ENCODE measurements around the gene CAB39L.

The CAB39L gene

DNA sequence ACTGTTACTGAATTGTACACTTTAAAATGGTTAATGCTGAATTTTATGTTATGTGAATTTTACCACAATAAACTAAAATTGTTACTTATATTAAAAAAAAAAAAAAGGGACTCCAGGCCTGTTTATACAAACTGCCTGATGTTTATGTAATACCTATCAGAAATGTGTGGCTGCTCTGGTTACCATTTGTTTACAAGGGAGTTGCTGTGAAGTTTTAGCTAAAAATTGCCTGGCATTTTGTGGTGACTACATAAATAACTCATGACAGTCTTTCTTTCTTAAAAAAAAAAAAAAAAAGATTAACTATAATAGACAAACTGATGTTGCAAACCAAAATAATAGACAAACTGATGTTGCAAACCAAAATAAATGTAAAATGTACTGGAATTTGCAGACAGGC is 124.3 kb downstream of the CAB39L start:
- no peak overlapping the region for H3K18ac ChIP-seq (ENCODE audit: low read depth in 1 of 2, low read length in 2 of 2)

DNA sequence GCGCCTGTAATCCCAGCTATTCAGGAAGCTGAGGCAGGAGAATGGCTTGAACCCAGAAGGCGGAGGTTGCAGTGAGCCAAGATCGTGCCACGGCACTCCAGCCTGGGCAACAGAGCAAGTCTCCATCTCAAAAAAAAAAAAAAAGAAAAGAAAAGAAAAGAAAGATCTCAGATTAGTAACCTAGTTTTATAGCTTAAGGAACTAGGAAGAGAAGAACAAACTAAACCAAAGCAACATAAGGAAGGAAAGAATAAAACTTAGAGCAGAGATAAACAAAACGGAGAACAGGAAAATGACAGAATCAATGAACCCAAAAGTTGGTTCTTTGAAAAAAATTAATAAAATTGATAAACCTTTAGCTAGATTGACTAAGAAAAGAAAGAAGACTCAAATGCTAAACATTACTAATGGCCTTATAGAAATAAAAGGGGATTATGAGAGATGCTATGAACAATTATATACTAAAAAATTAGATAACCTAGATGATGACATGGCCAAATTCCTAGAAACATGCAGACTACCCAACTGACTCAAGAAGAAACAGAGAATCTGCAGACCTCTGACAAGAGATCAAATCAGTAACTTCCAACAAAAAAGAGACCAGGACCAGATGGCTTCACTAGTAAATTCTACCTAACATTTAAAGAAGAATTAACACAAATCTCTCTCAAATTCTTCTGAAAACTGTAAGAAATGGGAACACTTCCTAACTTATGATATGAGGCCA is 127.9 kb downstream of the CAB39L start:
- Histone ChIP-seq H3K9ac (ENCODE audit: low read length) (no peak overlapping the region), H2BK12ac (ENCODE audit: low read length in 2 of 2) (no peak overlapping the region), H2BK15ac (ENCODE audit: low read depth, poor library complexity, severe bottlenecking) (no peak overlapping the region), H4K91ac (ENCODE audit: low read length) (no peak overlapping the region), H3K27ac (ENCODE audit: low read length, poor library complexity, severe bottlenecking) (no peak overlapping the region), H3K23ac (ENCODE audit: low read length in 2 of 2) (no peak overlapping the region), H3K36me3 (ENCODE audit: control insufficient read depth in 1 of 2, insufficient read depth in 2 of 2, low read depth in 1 of 2, low read length in 2 of 2) (no peaks in the 10 kb centered on the region), H2AFZ (ENCODE audit: low read depth, low read length) (no peak overlapping the region), H3K79me1 (replicated peaks; ENCODE audit: low read length, poor library complexity, severe bottlenecking) (no peaks in the 10 kb centered on the region), H3K14ac (ENCODE audit: low read length in 2 of 2) (no peak overlapping the region), H3K4me2 (ENCODE audit: low read length, poor library complexity, severe bottlenecking) (no peak overlapping the region), H4K8ac (ENCODE audit: low read length) (no peak overlapping the region), H2AK5ac (ENCODE audit: low read length, severe bottlenecking) (no peak overlapping the region), H3K4ac (ENCODE audit: low read depth in 1 of 2, low read length in 2 of 2) (no peak overlapping the region), H3K27me3 (ENCODE audit: control insufficient read depth in 1 of 2, insufficient read depth in 1 of 2, low read length in 2 of 2) (no peaks in the 10 kb centered on the region), H3K4me1 (ENCODE audit: control insufficient read depth, insufficient read depth, low read depth, low read length) (peaks cover 9% of the 10 kb centered on the region), H2BK120ac (ENCODE audit: low read depth, low read length) (no peak overlapping the region), H2BK5ac (ENCODE audit: low read depth, low read length, poor library complexity, severe bottlenecking) (no peak overlapping the region), H3K4me3 (ENCODE audit: insufficient read depth in 1 of 2, low read depth in 1 of 2, low read length in 2 of 2) (no peak overlapping the region), H3K18ac (ENCODE audit: low read depth in 1 of 2, low read length in 2 of 2) (no peak overlapping the region), H3K9me3 (ENCODE audit: control insufficient read depth, low read length) (no peaks in the 10 kb centered on the region)
- DNase-seq, result no peak
- 100% methylated on average over 1 of the region's 5 CpGs for WGBS

More for the DNA sequence above, 124.3 kb downstream of the CAB39L start:
- no peak overlapping the region for H3K23ac ChIP-seq (ENCODE audit: low read length in 2 of 2)
- no peak overlapping the region for H2BK15ac ChIP-seq (ENCODE audit: low read depth, poor library complexity, severe bottlenecking)
- H4K91ac ChIP-seq (ENCODE audit: low read length), result no peak overlapping the region
- H2AK5ac ChIP-seq (ENCODE audit: low read length, severe bottlenecking), result no peak overlapping the region
- no peak overlapping the region for H3K4me3 ChIP-seq (ENCODE audit: insufficient read depth in 1 of 2, low read depth in 1 of 2, low read length in 2 of 2)
- H3K27me3 ChIP-seq (ENCODE audit: control insufficient read depth in 1 of 2, insufficient read depth in 1 of 2, low read length in 2 of 2), result no peaks in the 10 kb centered on the region
- H4K8ac ChIP-seq (ENCODE audit: low read length), result no peak overlapping the region
- peaks cover 0 to 3% of the 10 kb centered on the region in 2 experiments for H3K36me3 ChIP-seq (ENCODE audit: control insufficient read depth in 1 of 2, insufficient read depth in 2 of 2, low read depth in 1 of 2, low read length in 2 of 2)
- H2BK12ac ChIP-seq (ENCODE audit: low read length in 2 of 2), result no peak overlapping the region
- H3K9me3 ChIP-seq (ENCODE audit: control insufficient read depth, low read length), result no peaks in the 10 kb centered on the region
- H3K14ac ChIP-seq (ENCODE audit: low read length in 2 of 2), result no peak overlapping the region
- DNase-seq, result peak; percentile 74
- H3K4ac ChIP-seq (ENCODE audit: low read depth in 1 of 2, low read length in 2 of 2), result no peak overlapping the region
- no peaks in the 10 kb centered on the region for H3K79me1 ChIP-seq (replicated peaks; ENCODE audit: low read length, poor library complexity, severe bottlenecking)
- peak overlapping the region; percentile 1 for H3K9ac ChIP-seq (ENCODE audit: low read length)
- peaks cover 2% of the 10 kb centered on the region for H3K4me1 ChIP-seq (ENCODE audit: control insufficient read depth, insufficient read depth, low read depth, low read length)
- H2BK120ac ChIP-seq (ENCODE audit: low read depth, low read length), result no peak overlapping the region
- H2BK5ac ChIP-seq (ENCODE audit: low read depth, low read length, poor library complexity, severe bottlenecking), result no peak overlapping the region
- H2AFZ ChIP-seq (ENCODE audit: low read depth, low read length), result no peak overlapping the region
- no peak overlapping the region for H3K4me2 ChIP-seq (ENCODE audit: low read length, poor library complexity, severe bottlenecking)
- no peak overlapping the region for H3K27ac ChIP-seq (ENCODE audit: low read length, poor library complexity, severe bottlenecking)

DNA sequence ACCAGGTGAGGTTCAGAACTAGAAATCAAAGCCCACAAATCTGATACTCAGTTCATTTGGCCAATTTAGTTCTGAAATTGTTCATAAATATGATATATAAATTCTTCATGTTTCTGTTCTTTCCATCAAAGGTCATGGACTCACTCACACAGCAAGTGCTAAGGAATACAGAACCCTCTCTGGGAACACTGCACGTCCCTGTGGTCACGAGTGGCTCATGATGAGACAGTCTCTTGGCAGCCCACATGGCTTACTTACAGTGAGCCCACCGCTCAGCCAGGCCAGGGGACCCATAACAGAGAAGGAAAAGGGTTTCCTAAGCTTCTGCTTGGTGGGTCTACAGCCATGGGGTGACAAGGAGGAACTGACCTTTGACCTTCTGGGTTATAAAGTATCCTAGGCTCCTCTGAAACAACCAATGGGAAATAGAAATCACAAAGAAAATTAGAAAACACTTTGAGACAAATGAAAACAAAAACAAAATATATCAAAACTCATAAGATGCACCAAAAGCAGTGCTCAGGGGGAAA is 128.8 kb downstream of the CAB39L start:
- no peak overlapping the region for H3K4me3 ChIP-seq (ENCODE audit: insufficient read depth in 1 of 2, low read depth in 1 of 2, low read length in 2 of 2)
- no peaks in the 10 kb centered on the region for H3K36me3 ChIP-seq (ENCODE audit: control insufficient read depth in 1 of 2, insufficient read depth in 2 of 2, low read depth in 1 of 2, low read length in 2 of 2)
- peak overlapping the region in 1 of 2 experiments; percentile 93 for H3K14ac ChIP-seq (ENCODE audit: low read length in 2 of 2)
- peaks cover 10% of the 10 kb centered on the region for H3K4me1 ChIP-seq (ENCODE audit: control insufficient read depth, insufficient read depth, low read depth, low read length)
- no peaks in the 10 kb centered on the region for H3K9me3 ChIP-seq (ENCODE audit: control insufficient read depth, low read length)
- no peak overlapping the region for H3K23ac ChIP-seq (ENCODE audit: low read length in 2 of 2)
- H4K91ac ChIP-seq (ENCODE audit: low read length), result peak overlapping the region; percentile 92
- no peak overlapping the region for H3K4ac ChIP-seq (ENCODE audit: low read depth in 1 of 2, low read length in 2 of 2)
- no peak overlapping the region for H2BK5ac ChIP-seq (ENCODE audit: low read depth, low read length, poor library complexity, severe bottlenecking)
- DNase-seq, result peak; percentile 54
- H3K9ac ChIP-seq (ENCODE audit: low read length), result peak overlapping the region; percentile 73
- 73% methylated on average over 3 of the region's 3 CpGs for WGBS
- H2BK15ac ChIP-seq (ENCODE audit: low read depth, poor library complexity, severe bottlenecking), result no peak overlapping the region
- no peak overlapping the region for H2AFZ ChIP-seq (ENCODE audit: low read depth, low read length)
- peak overlapping the region; percentile 31 to 45 for H3K18ac ChIP-seq (ENCODE audit: low read depth in 1 of 2, low read length in 2 of 2)
- no peak overlapping the region for H3K4me2 ChIP-seq (ENCODE audit: low read length, poor library complexity, severe bottlenecking)
- peak overlapping the region; percentile 38 to 98 for H2BK12ac ChIP-seq (ENCODE audit: low read length in 2 of 2)
- peak overlapping the region; percentile 54 for H2BK120ac ChIP-seq (ENCODE audit: low read depth, low read length)
- no peaks in the 10 kb centered on the region for H3K79me1 ChIP-seq (replicated peaks; ENCODE audit: low read length, poor library complexity, severe bottlenecking)
- H3K27ac ChIP-seq (ENCODE audit: low read length, poor library complexity, severe bottlenecking), result peak overlapping the region; percentile 39
- H2AK5ac ChIP-seq (ENCODE audit: low read length, severe bottlenecking), result peak overlapping the region; percentile 88
- H4K8ac ChIP-seq (ENCODE audit: low read length), result peak overlapping the region; percentile 68
- no peaks in the 10 kb centered on the region for H3K27me3 ChIP-seq (ENCODE audit: control insufficient read depth in 1 of 2, insufficient read depth in 1 of 2, low read length in 2 of 2)

DNA sequence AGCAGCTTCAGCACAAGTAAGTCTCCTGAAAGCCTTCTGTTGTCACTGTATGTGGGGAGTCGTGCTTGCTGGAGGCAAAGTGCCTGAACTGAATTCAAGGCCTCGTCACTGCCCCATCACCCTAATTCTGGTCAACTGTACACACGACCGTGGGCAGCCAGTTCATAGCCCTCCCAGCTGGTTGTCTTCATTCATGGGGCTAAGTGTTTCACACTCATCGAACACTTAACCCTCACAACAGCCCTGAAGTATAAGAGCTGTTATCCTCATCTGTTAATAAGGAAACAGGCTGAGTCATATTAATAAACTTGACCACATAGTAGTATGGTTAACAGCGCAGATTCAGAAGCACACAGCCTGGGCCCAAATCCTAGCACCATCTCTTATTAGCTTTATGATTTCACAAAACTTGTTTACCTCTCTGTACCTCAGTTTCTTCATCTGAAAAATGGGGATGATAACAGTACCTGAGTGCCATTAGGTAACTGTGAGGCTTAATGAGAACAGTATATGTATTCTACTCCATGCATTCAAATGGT is 129.5 kb downstream of the CAB39L start:
- H2AFZ ChIP-seq (ENCODE audit: low read depth, low read length), result no peak overlapping the region
- no peak overlapping the region for H3K4me2 ChIP-seq (ENCODE audit: low read length, poor library complexity, severe bottlenecking)
- H3K23ac ChIP-seq (ENCODE audit: low read length in 2 of 2), result no peak overlapping the region
- peak overlapping the region in 1 of 2 experiments; percentile 65 for H3K4ac ChIP-seq (ENCODE audit: low read depth in 1 of 2, low read length in 2 of 2)
- no peaks in the 10 kb centered on the region for H3K9me3 ChIP-seq (ENCODE audit: control insufficient read depth, low read length)
- H2BK120ac ChIP-seq (ENCODE audit: low read depth, low read length), result no peak overlapping the region
- WGBS, result 11% methylated on average over 5 of the region's 6 CpGs
- H3K14ac ChIP-seq (ENCODE audit: low read length in 2 of 2), result peak overlapping the region in 1 of 2 experiments; percentile 90
- peak overlapping the region; percentile 8 for H4K91ac ChIP-seq (ENCODE audit: low read length)
- H2AK5ac ChIP-seq (ENCODE audit: low read length, severe bottlenecking), result no peak overlapping the region
- H2BK12ac ChIP-seq (ENCODE audit: low read length in 2 of 2), result peak overlapping the region; percentile 38 to 87
- peaks cover 13% of the 10 kb centered on the region for H3K4me1 ChIP-seq (ENCODE audit: control insufficient read depth, insufficient read depth, low read depth, low read length)
- H3K4me3 ChIP-seq (ENCODE audit: insufficient read depth in 1 of 2, low read depth in 1 of 2, low read length in 2 of 2), result peak overlapping the region in 1 of 2 experiments; percentile 22
- H3K27me3 ChIP-seq (ENCODE audit: control insufficient read depth in 1 of 2, insufficient read depth in 1 of 2, low read length in 2 of 2), result no peaks in the 10 kb centered on the region
- no peaks in the 10 kb centered on the region for H3K79me1 ChIP-seq (replicated peaks; ENCODE audit: low read length, poor library complexity, severe bottlenecking)
- peak overlapping the region; percentile 55 for H4K8ac ChIP-seq (ENCODE audit: low read length)
- H3K9ac ChIP-seq (ENCODE audit: low read length), result peak overlapping the region; percentile 73
- peak overlapping the region; percentile 18 to 81 for H3K18ac ChIP-seq (ENCODE audit: low read depth in 1 of 2, low read length in 2 of 2)
- no peaks in the 10 kb centered on the region for H3K36me3 ChIP-seq (ENCODE audit: control insufficient read depth in 1 of 2, insufficient read depth in 2 of 2, low read depth in 1 of 2, low read length in 2 of 2)
- H3K27ac ChIP-seq (ENCODE audit: low read length, poor library complexity, severe bottlenecking), result peak overlapping the region; percentile 86
- H2BK5ac ChIP-seq (ENCODE audit: low read depth, low read length, poor library complexity, severe bottlenecking), result no peak overlapping the region
- peak; percentile 89 for DNase-seq
- H2BK15ac ChIP-seq (ENCODE audit: low read depth, poor library complexity, severe bottlenecking), result no peak overlapping the region
